Dedifferentiated amniotic fluid mesenchymal stem cell (primary cell): ENCODE results near the gene TSFM.
"Not testable (repeated sequence)": the region's sequence is repeated elsewhere in the genome, so short reads cannot be mapped to it uniquely, and the experiment has no call there.

Experiments
- DNase-seq: peaks from one replicate; pipeline ENCODE4 v3.0.0-alpha.2; 2016; ENCODE audit errors: extremely low spot score

Gene TSFM

DNA sequence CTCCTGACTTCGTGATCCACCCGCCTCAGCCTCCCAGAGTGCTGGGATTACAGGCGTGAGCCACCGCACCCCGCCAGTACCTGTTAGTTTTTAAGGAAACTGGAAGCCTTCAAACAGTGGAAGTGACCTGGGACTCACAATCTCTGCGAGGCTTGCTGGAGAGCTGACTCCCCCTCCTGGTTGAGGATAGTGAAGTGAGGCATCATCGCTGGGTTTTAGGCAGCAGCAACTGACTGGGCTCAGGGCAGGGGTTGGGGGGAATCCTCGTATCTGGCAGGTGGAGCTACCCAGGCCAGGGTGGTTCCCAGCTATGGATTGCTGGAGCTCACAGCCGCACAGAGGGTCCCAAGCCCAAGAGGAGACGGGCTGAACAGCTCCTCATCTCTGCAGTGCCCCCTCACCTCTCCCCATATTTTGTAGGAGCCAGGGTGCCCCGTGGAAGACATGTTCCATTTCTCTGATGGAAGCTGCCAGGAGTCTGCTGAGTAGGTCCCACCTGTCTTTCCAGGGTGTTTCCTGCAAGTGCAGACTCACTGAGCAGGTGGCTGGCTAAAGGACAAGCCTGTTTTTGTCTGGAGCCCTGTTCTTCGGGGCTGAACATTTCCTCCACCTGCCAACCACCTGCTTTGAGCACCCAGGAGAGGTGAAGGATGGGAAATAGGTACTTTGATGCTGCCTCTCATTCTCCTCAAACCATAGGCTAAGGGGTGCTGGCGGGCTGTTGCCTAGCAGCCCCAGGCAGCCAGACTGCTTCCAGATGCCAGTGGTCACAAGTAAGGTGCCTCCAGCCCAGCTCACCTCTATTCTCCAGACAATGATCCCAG lies 32.8 kb downstream of the TSFM start:
- no peak for DNase-seq

DNA sequence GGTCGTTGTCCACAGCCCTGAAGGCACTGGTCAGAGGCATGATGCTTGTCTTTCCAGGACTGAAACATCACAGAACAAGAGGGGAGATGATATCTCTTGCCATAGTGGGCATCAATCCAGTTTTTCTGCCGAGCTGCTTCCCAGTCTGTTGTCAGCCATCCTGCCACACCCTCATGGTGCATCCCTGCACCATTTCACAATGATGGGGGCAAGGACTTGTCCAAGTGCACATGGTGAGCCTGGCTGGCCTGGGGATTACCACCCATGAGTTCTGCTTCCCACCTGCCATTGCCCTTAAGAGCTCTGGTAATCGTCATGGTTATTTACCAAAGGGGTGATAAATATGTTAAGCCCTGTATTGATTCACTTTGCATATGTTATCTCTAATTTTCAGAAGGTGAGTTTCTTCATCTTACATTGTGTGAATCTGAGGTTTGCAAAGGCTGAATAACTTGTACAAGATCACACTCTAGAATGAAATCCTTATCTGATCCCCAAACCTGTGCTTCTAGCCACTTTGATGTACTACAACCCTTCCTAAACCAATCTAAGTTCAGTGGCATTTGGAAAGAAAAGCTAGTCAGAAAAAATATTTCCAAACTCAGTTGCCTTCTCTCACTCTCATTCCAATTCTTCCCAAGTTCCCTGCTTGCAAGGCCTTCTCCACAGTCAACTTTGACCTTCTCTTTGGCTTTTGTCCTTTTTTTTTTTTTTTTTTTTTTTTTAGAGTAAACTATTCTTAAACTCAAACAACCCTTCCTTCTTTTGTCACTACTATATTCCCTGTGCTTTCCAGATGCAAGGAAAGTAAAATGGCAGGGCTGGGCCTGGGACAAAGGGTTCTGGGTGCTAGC lies 33.6 kb downstream of the TSFM start:
- no peak for DNase-seq

DNA sequence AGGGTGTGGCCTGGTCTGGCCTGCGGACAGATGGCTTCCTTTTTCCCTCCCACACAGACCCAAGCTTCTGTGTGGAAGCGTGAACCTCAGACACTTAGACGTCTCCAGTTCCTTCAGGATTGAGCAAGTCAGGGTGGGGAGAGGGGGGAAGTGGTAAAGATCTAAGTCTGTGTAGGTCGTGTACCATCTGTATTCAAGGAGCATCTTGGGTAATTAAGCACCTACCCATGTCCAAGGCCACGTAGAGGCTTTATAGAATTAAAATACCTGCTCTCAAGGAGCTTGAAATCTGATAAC lies 34.2 kb downstream of the TSFM start:
- no peak for DNase-seq

DNA sequence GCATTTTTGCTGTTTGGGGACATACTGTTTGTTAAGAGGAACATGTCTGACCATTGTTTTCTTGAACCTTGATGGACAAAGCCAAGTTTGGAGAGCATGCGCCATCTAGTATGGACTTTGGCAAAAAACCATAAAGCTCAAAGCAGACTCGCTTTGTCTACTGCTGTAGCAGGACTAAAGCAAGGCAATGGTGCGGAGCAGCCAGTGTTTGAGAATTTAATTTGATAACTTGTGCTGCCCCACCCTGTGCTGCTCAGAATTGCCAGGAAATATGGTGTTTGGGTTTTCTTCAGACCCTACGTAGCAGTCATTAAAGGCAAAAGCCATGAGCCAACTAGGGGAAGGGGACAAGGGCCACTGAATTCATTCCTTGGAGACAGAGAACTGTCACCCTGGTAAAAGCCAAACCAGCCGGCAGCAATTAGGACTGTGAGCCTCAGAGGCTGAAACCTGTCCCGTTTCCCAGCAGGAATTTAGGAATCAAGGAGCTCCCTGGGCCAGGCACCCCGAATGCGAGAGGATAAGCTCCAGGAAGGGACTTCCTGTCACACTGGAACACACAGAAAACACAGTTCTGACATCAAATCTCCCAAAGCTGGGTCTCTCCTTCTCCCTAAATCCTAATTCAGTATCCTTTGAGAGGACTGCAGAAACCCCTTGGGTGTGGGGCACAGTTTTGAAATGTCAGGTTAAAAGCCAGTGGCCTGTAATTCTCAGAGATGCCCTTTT lies 34.8 kb downstream of the TSFM start:
- no peak for DNase-seq

DNA sequence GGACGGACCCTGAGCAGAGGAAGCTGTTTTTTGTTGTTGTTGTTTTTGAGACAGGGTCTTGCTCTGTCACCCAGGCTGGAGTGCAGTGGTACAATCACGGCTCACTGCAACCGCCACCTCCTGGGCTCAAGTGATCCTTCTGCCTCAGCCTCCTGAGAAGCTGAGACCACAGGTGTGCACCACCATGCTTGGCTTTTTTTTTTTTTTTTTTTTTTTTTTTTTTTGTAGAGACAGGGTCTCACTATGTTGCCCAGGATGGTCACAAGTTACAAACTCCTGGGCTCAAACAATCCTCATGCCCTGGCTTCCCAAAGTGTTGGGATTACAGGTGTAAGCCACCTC lies 35.4 kb downstream of the TSFM start:
- DNase-seq, result not testable (repeated sequence)

DNA sequence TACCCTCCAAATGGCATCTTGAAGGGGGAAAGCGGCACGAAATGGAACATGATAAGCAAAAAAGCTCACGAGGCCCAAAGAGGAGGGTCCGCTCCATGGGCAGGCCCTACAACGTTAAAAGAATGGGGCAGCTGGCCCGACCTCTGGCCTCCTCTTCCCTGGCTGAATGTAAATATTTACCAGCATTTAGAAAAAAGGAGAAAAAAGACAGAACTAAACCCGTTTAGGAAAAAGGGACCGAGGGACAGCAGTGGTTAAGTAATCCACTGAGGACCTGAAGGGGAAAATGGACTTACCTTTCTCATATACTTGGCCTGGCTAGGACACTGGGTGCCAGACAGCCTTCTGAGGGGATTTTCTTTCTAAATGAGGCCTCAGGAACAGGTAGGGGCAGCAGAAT lies 37.5 kb downstream of the TSFM start:
- not testable (repeated sequence) for DNase-seq

DNA sequence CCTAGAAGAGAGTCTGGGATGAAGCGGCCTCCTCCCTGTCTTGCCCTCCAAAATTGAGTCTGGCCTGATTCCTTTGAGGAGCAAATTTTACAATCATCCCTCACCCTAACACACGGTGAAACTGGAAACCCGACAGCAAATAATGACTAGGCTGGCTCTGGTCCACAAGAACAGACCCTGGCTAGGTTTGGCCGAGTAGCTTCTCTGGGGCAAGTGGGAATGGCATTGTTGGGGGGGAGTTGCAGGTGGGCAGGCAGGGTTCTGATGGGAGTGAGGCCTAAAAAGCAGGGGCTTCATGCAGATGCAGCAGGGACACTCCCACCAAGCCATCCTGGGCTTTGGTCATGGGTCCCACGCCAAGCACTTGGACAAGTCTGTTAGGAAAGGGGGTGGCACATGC lies 38.4 kb downstream of the TSFM start:
- not testable (repeated sequence) for DNase-seq

DNA sequence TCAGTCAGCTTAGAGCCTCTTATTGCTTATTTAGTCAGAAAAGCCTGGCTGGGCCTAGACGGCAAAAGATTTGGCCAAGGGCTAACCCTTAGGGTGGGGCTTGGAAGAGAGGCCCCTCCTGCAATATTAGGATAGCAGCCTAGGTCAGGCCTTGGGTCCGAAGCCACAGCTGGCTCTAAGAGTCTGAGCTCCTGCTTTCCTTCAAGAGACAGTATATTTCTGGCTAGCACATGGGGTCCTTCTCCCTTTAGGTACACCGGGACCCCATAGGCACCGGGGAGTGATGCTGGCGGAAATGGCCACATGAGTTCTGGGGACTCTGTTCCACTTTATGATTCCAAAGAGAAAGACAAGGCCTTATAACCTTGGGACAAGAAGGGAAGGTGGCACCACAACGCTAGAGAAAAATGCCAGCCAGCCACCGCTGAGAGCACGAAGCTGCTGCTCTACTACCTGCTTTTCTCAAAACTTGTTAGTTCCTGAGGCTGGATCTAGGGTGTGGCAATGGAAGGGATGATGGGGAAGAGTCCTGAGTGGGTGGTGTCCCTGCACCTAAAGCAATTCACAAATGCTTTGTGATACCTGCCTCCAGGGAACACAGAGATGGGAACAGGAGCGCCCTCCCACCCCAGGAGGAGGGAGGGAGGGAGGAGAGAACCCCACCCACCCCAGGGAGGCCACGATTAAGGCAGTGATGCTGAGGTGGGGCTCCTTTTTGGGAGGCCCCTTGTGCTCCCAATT lies 39.1 kb downstream of the TSFM start:
- no peak for DNase-seq

DNA sequence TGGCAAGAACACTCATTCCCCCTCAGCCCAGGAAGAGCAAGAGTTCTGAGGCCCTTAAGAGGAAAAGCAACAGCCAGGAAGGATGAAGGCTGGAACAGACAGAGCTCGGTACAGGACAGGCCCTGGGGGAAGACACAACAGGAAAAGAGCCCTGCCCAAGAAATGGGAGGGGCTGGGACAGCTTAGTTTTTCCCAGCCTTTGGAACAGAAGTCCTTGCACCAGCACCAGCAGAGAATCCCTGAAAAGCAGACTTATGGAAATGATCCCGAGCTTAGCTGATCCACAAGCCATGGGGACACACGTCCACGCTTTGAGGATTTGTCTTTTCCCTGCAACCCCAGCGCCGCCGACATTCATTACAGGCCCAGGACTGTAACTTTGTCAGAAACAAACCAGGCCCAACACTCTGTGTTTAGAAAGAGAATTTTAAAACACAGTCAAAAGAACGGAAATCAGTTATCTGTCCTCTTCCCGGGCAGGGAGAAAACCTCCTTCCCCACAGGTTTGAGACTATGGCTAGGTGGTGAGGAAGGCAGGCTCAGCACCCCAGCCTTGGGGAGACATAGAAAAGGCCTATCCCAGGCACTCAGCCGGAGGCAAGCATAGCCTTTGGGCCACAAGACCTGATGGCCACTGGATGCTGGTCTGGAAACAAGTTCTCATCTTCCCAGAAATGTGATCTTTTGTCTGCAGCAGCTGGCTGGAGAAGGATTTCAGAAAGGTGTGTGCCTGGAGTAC lies 40.0 kb downstream of the TSFM start:
- DNase-seq, result no peak

DNA sequence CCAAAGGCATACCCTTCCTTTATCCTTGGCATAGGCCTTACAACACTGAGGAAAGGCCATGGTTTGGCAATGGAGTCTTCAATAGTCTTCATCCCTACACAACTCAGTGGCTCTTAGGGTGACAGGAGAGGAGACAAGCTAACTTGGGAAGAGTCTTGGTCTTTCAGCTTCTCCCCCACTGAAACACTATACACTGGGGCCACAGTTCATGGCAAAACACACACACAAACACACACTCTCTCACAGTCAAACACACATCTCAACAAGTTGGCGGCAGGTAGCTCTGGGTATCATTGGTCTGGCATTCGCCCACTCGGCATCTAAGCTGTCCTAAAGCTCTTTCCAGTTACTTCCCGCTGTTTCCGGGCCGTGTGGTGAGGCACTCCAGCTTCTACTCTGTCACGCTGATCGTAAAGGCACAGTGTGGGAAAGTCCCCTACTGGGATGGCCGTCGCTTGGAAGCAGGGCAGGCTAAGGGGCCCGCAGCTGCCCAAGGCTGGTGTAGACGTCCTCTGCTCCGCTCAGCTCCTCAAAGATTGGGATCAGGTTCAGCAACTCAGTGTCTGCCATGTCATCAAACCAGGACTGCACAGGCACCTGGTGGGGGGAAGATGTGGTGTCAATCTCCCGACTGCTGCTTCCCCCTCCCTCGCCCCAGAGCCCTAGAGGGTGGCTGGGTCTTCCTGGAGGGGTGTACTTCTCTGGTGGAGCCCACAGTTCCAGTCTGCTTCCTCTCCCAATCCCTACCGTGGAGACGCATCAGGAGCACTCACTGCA lies 40.7 kb downstream of the TSFM start:
- no peak for DNase-seq

DNA sequence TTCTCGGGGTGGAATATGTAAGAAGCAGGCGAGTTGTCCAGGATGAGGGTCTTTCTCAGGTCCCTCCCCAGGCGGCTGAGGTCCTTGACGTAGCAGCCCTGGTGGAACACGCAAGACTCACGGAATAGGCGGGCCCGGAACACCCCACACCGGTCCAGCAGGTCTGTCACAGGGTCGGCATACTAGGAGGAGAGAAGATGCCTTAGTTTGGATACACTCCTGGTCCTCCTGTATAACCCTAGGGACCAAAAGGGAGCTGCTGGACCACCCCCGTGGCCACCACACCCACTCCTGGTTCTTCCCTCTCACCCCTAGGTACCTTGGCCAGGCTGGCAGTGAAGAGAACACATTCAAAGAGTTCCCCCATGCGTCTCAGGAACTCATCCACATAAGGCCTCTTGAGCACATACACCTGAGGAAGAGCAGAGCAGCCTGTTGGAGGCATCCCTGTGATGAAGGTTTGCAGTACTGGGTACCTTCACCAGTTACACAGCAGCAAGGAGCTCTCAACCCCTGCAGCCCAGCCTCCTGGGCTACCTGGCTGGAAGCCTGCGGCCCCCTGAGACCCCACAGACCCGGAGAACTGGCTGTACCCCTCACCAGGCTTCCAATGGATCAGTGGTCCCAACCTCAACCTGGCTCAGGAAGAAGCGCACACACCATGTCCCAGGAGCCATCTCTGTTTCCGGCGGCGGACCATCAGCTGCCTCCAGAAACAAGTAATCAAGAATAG lies 41.5 kb downstream of the TSFM start:
- no peak for DNase-seq

DNA sequence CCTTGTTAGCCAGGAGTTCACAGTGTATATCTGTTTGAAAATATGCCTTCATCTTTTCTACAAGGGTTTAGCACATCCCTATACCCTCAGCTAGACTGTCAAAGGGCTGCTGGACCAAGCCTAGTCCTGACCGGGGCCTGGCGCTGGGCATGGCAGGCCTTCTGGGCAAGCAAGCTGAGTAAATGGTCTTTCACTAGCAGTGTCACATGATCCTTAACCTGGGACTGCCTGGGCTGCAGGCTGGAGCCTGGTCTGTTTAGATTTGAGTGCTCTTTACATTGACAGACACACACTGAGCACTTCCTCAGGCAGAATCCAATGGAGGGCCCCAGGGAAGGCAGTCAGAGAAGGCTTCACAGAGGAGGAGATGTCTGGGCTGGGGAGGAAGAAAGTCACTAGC lies 42.9 kb downstream of the TSFM start:
- DNase-seq, result no peak

DNA sequence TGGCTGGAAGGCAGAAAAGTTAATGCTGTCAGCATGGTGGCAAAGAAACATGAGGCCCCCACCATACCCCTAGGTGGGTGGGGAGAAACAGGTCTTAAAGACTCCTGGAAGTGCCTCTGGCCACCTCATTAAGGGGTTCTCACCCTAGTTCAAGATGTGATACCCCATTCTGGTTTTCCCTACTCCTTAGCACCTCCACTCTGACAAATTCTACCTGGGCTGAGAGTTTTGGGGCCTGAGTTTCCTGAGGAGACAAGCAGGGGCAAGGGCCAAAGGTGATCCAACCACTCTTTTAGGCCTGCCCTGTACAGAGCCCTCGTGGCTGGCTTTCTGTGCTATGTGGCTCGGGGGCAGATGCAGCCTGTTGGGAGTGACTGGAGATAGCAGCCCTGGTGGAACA lies 43.8 kb downstream of the TSFM start:
- DNase-seq, result no peak

DNA sequence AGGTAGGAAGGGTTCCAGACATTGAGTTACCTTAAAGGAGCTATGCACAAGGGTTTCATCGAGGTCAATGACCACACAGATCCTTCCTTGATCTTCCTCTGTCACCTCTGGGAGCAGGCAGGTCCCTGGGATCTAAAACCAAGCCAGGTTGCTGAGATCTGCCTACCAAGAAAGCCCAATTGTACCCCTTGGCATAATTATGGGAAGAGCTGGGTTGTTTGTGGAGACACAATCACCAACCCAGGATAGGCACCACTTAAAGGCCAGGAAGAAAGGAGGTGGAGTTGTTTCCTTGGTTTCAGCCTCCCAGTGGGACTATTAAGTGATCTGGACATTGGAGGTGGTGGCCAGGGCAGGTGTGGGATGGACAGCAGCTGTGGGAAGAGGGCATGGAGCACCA lies 44.4 kb downstream of the TSFM start:
- no peak for DNase-seq

DNA sequence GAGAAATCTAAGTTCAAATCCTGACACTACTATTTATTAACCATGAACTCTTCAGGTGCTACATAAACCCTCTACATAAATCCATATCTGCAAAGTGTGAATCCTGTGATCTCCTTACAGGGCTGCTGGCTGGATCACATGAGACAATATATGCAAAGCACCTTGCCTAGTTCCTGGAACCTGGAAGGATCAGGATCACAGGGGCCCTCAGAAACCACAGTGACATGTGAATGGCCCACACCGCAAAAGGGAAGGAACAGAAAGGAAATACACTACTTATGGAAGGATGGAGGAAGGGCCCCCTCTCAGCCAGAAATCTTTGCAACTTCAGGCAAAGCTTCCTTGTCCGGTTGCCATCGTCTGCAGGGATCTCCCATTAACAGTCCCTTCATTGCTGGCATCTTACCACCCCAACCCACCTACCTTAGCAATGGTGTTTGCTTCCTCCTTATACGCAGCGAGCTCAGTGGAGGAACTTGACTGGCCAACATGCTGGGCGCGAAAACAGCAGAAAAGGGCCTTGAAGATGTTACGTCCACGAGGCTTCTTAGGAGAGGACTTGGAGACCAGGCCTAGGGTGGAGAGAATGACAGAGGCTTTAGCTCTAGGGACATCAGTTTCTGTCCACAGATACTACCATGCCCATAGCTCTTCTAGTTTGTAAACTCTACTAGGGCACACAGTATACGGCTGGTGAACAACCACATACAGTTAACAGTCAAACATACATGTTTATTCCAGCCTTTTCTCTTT lies 46.6 kb downstream of the TSFM start:
- DNase-seq, result no peak

DNA sequence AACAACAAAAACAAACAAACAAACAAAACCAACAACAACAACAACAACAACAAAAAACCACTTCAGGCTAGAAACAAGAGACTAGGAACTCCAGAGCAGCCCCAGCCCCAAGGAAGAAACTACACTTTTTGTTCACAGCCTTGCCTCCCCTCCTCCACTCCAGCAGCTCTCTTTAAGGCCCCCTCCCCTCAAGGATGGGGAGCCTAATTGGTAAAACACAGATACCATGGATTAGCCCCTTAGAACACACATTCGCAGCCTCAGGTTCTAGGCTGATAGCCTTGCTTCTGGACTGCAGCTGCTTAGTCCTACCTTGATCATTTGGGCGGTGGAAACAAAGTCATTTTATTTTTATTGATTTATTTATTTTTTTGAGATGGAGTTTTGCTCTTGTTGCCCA lies 47.8 kb downstream of the TSFM start:
- no peak for DNase-seq

DNA sequence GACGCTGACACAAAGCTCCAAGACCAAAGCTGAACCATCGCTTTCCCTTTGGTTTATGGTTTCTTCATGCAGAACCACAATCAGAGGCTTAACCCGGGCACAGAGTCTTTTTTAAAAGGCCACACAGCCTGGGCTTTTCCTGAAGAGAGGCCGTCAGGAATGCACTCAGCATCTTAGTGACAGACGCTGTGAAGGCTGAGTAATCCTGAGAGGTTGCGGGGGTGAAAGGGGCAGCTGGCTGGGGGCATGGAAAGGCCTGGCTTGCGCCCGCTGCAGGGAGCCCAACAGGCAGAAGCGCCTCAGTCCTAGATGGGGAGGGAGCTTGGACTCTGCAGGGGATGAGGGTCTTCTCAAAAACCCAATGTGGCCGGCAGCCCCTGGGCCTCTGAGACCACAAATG lies 50.4 kb downstream of the TSFM start:
- DNase-seq, result no peak

DNA sequence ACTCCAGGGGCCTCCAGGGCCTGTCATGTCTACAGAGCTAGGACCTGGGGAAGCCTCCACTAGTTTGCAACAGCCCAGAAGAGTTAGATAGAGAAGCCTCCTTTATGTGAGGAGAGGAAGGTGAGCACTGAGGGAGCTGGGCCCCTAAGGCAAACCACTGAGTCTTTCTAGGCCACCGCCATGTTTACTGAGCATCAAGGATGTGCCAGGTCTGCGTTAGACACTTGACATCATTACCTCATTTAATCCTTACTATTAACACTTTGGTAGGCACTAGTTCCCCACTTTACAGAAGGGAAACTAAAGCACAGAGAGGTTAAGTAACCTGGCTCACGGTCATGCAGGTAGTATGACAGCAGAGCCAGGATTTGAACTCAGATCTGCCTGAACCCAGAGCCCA lies 51.1 kb downstream of the TSFM start:
- DNase-seq, result no peak
